Esophagus (tissue), 2 donors: ENCODE measurements around the gene NOC3L. TPM values are rescaled to one million over a fixed set of nuclear protein-coding genes. Genes with fewer than 3 reads are reported as not detected.
"Not testable (repeated sequence)": the region's sequence is repeated elsewhere in the genome, so short reads cannot be mapped to it uniquely, and the experiment has no call there.

Experiments
- H3K27ac ChIP-seq, 2 donors: one replicate each; pipeline ENCODE4 v1.5.1; 2013; ENCODE audit warnings: low read depth in 2 of 2, mild to moderate bottlenecking in 2 of 2, inconsistent platforms in 1 of 2, low read length in 1 of 2, moderate library complexity in 1 of 2
- H3K27me3 ChIP-seq, 2 donors: one replicate each; pipeline ENCODE4 v1.6.1; 2013; ENCODE audit warnings: low read length in 2 of 2, control low read depth in 1 of 2, mild to moderate bottlenecking in 1 of 2; ENCODE audit not compliant: insufficient read depth in 2 of 2, control insufficient read depth in 1 of 2
- H3K36me3 ChIP-seq, 2 donors: one replicate each; pipeline ENCODE4 v1.6.1; 2013; ENCODE audit warnings: low read length in 1 of 2; ENCODE audit not compliant: control insufficient read depth in 2 of 2, insufficient read depth in 2 of 2
- H3K4me1 ChIP-seq, 2 donors: one replicate each; pipeline ENCODE4 v1.6.1; 2013; ENCODE audit warnings: low read length in 1 of 2; ENCODE audit not compliant: control insufficient read depth in 2 of 2, insufficient read depth in 2 of 2
- H3K4me3 ChIP-seq, 2 donors: one replicate each; pipeline ENCODE4 v1.5.1; 2013; ENCODE audit warnings: low read length in 2 of 2, mild to moderate bottlenecking in 2 of 2, low read depth in 1 of 2, moderate library complexity in 1 of 2
- H3K9me3 ChIP-seq, 2 donors: one replicate each; pipeline ENCODE4 v1.6.1; 2013; ENCODE audit warnings: mild to moderate bottlenecking in 2 of 2, low read depth in 1 of 2, low read length in 1 of 2, moderate library complexity in 1 of 2; ENCODE audit not compliant: control insufficient read depth in 2 of 2, insufficient read depth in 1 of 2
- WGBS, 2 donors: extraction: QIAGEN DNeasy Blood & Tissue Kit; methylation state at CpG; one replicate each; pipeline ENCODE4 v1.1.7; 2013; 5-methylcytosine and 5-hydroxymethylcytosine counted together
- polyA plus RNA-seq, 2 donors: library from polyadenylated mRNA; stranded (reverse); fragments of 200-250 nt; gene quantifications; one replicate each; pipeline ENCODE4 v1.2.3, GENCODE V29; 2013
- donor health status: healthy with polysubstance abuse.
- donor health status: Bipolar disorder and iron deficiency.

Gene NOC3L
- polyA plus RNA-seq, 2 donors, result 4.8 to 5.3 TPM

DNA sequence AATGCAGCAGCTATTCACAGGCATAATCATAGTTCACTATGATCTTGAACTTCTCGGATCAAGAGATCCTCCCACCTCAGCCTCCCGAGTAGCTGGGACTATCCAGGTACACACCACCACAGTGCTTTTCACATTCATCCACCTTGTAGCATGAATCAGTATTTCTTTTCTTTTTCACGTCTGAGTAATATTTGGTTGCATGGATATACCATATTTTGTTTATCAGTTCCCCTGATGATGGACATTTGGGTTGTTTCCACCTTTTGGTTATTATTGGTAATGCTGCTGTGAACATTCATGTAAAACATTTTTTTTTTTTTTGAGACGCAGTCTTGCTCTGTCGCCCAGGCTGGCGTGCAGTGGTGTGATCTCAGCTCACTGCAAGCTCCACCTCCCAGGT, 36.0 kb upstream of the NOC3L start:
- WGBS, 2 donors, result 86 to 88% methylated on average over 6 of the region's 6 CpGs
- no peak overlapping the region for H3K4me3 ChIP-seq
- H3K27ac ChIP-seq, result no peak overlapping the region
- H3K36me3 ChIP-seq, result no peaks in the 10 kb centered on the region
- no peaks in the 10 kb centered on the region for H3K9me3 ChIP-seq
- H3K4me1 ChIP-seq, result no peaks in the 10 kb centered on the region
- no peaks in the 10 kb centered on the region for H3K27me3 ChIP-seq

DNA sequence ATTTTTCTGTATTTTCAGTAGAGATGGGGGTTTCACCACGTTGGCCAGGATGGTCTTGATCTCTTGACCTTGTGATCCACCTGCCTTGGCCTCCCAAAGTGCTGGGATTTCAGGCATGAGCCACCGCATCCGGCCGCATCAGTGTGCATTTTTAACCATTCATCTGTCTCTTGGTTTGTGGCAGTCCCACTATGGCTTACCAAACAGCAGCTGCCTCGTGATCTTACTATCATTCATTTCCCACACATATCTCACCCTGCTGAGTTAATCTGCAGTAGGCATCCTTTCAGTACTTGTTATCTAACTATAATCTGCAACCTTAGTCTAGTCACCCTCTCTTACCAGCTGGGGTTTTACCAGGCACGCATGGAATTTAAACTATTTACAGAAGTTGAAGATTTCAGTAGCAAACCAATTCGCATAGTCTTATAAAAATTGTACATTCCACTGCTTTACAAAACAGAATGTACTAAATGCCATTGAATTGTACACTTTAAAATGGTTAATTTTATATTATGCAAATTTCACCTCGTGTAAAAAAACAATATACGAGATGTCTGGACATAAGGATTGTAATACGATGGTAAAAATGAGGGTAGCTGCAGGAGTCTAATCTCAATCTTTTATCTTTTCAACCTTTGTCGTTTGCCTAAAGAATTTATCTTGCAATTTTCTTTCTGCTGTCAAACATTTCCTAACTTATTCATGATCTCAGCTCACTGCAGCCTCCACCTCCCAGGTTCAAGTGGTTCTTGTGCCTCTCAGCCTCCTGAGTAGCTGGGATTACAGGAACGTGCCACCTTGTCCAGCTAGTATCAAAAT, 35.0 kb upstream of the NOC3L start:
- H3K27me3 ChIP-seq, result no peaks in the 10 kb centered on the region
- no peaks in the 10 kb centered on the region for H3K4me1 ChIP-seq
- H3K36me3 ChIP-seq, result no peaks in the 10 kb centered on the region
- WGBS, 2 donors, result 61 to 62% methylated on average over 12 of the region's 12 CpGs
- no peak overlapping the region for H3K27ac ChIP-seq
- no peaks in the 10 kb centered on the region for H3K9me3 ChIP-seq
- H3K4me3 ChIP-seq, result no peak overlapping the region

DNA sequence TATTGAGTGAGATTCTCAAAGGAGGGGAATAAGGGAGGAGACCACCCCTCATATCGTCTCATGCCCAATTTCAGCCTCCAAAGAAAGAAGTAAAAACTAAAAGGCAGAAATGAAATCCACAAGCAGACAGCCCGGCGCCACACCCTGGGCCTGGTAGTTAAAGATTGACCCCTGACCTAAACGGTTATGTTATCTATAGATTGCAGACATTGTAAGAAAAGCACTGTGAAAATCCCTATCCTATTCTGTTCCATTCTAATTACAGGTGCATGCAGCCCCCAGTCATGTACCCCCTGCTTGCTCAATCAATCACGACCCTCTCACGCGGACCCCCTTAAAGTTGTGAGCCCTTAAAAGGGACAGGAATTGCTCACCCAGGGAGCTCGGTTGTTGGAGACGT, 29.4 kb upstream of the NOC3L start:
- not testable (repeated sequence) for H3K4me1 ChIP-seq, H3K27me3 ChIP-seq, H3K4me3 ChIP-seq, H3K9me3 ChIP-seq, H3K27ac ChIP-seq, H3K36me3 ChIP-seq
- 82 to 88% methylated on average over 9 of the region's 9 CpGs for WGBS, 2 donors

DNA sequence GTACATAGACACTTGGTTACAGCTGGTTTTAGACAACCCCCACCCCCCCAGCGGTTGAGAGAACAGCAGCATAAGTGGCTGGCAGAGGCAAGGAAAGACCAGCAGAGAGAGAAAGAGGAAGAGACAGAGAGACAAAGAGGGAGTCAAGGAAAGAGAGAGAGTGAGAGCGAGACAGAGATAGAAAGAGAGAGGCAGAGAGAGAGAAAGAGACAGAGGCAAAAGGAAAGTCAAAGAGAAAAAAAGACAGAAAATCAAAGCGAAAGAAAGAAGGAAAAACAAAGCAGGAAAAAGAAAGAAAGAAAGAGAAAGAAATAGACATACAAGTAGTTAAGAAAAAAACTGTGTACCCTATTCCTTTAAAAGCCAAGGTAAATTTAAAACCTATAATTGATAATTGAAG, 23.0 kb upstream of the NOC3L start:
- 94 to 96% methylated on average over 3 of the region's 3 CpGs for WGBS, 2 donors
- H3K27me3 ChIP-seq, H3K9me3 ChIP-seq, H3K4me1 ChIP-seq, H3K27ac ChIP-seq, H3K36me3 ChIP-seq, H3K4me3 ChIP-seq: not testable (repeated sequence)

DNA sequence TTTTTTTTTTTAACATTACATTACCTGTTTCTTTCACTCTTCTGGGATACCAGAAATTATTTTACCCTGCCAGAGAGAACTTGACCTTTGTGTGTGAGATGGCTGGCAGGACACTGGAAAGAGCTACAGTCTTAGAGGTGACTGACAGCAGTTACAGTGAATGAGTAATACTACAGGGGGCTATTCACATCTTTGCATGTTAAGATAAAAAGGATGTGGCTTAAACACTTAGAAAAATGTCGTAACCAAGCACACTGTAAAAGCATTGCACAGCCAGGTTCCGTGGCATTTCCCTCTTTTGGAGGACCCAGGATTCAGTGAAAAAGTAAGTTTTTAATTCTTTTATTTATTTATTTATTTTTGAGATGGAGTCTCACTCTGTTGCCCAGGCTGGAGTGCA, 20.8 kb upstream of the NOC3L start:
- Histone ChIP-seq H3K4me1 (no peaks in the 10 kb centered on the region), H3K27me3 (no peaks in the 10 kb centered on the region), H3K27ac (no peak overlapping the region), H3K9me3 (no peaks in the 10 kb centered on the region), H3K4me3 (no peak overlapping the region), H3K36me3 (no peaks in the 10 kb centered on the region)
- WGBS, 2 donors, result 94 to 98% methylated on average over 2 of the region's 2 CpGs

DNA sequence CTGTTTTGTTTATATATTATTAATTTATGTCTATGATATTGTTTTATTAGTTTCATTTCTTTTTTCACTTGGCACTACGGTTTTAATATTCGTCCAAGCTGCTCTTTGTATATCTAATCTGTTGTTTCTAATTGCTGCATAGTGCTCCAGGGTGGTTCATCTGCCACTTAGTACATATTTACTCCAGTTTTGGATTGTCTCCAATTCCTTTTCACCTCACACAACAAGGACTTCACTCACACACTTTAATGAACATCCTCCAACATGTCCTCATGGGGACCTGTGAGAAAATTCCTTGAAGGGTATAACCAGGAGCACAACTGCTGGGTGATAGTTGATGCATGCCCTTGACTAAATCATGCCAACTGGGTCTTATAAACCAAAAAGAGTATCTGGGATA, 14.1 kb upstream of the NOC3L start:
- no peak overlapping the region for H3K4me3 ChIP-seq
- no peak overlapping the region for H3K27ac ChIP-seq
- WGBS, 2 donors, result 56 to 58% methylated on average over 2 of the region's 2 CpGs
- no peaks in the 10 kb centered on the region for H3K27me3 ChIP-seq
- H3K36me3 ChIP-seq, result no peaks in the 10 kb centered on the region
- no peaks in the 10 kb centered on the region for H3K9me3 ChIP-seq
- no peaks in the 10 kb centered on the region for H3K4me1 ChIP-seq

DNA sequence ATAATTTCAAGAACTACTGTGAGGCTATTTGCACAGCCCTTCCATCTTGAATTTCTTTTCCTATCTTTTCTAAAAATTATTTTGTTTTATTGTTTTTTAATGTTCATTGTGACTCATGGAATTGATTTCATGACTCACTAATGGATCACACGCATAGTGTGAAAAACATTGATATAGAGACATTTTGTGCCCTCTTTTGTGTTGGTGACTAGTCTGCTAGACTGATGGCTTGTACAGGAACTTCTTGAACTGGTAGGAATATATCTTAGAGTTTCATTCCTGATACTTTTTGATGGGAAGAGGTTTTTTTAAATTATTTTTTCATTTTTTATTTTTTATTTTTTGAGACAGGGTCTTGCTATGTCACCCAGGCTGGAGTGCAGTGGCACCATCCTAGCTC, 12.6 kb upstream of the NOC3L start:
- H3K9me3 ChIP-seq, result no peaks in the 10 kb centered on the region
- no peaks in the 10 kb centered on the region for H3K36me3 ChIP-seq
- H3K27me3 ChIP-seq, result no peaks in the 10 kb centered on the region
- no peak overlapping the region for H3K4me3 ChIP-seq
- no peaks in the 10 kb centered on the region for H3K4me1 ChIP-seq
- WGBS, 2 donors, result 71 to 79% methylated on average over 1 of the region's 1 CpG
- no peak overlapping the region for H3K27ac ChIP-seq

DNA sequence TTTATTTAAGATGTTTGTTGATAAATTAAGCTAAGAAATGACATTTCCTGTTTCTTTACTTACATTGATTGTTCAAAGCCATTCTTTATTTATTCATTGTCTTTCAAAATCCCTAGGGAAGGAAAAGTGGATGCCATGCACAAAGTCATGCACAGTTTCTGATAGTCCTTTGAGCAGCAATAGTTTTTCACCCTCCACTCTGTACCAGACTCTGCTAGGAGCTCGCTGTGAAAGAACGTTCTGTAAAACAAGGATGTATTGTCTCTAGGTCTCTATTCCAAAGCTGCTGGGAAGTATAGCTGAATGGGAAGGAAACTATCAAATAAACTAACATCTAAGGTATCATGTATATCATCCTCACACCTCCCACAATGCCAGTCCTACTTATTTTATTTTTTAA, 7.8 kb upstream of the NOC3L start:
- Histone ChIP-seq H3K4me3 (no peak overlapping the region), H3K4me1 (no peaks in the 10 kb centered on the region), H3K27ac (no peak overlapping the region), H3K9me3 (no peaks in the 10 kb centered on the region), H3K27me3 (no peaks in the 10 kb centered on the region), H3K36me3 (no peaks in the 10 kb centered on the region)
- WGBS, 2 donors, result 55 to 74% methylated on average over 2 of the region's 2 CpGs

DNA sequence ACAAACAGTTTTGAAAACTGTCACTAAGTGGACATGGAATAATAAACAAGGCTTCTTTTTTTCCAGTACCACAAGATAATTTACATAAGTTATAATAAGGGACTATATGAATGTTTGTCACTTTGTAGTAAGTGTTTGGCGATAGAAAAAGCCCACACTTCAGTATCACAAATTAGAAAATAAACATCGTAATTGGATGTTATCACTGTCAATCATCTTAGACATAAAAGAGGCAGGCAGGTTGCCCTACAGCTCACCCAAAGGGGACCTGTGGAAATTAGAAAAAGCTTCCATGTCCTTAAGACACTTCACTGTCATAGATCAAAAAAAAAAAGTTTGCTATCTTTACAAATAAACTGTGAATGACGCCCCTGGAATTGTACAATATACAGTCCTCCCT, 3.6 kb upstream of the NOC3L start:
- H3K27ac ChIP-seq, result no peak overlapping the region
- H3K4me1 ChIP-seq, result no peaks in the 10 kb centered on the region
- no peaks in the 10 kb centered on the region for H3K27me3 ChIP-seq
- 88 to 89% methylated on average over 3 of the region's 3 CpGs for WGBS, 2 donors
- no peaks in the 10 kb centered on the region for H3K36me3 ChIP-seq
- H3K4me3 ChIP-seq, result no peak overlapping the region
- H3K9me3 ChIP-seq, result no peaks in the 10 kb centered on the region

DNA sequence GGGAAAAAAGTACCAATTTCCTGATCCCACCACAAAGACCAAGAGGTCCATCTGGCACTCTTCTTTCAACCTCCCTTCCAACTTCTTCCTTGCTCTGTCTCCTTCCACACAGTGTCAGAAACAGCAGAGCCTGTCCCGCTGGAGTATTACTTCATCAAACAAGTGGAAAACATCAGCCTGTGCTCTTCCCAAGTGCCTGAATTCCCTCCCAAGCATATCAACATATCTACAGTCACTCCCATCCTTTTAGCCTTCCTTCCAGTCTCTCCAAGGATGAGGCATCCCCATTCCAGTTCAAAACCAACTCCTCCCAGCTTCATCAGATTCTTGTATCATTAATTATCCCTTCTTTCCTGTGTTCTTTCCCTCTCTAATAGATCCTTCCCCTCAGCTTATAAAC, 1.7 kb upstream of the NOC3L start:
- Histone ChIP-seq H3K27me3 (no peaks in the 10 kb centered on the region), H3K4me3 (no peak overlapping the region)
- WGBS, 2 donors, result 71 to 75% methylated on average over 1 of the region's 1 CpG

More for the DNA sequence above, 1.7 kb upstream of the NOC3L start:
- Histone ChIP-seq H3K36me3 (no peaks in the 10 kb centered on the region), H3K4me1 (no peaks in the 10 kb centered on the region), H3K27ac (no peak overlapping the region), H3K9me3 (no peaks in the 10 kb centered on the region)
